Body of pancreas (tissue), 4 donors: ENCODE data around the gene CHPF2.

Experiments used
- CTCF ChIP-seq, 7 experiments: fragments of 450-650 bp in 4 of 7; fragments of 200-600 bp in 3 of 7; sonication (generic) in 3 of 7; IDR thresholded peaks; one replicate each; pipeline ENCODE4 v1.5.1; 2016 to 2019; ENCODE audit warnings: antibody characterized with exemption in 7 of 7
- POLR2A ChIP-seq, 3 donors: fragments of 450-650 bp; IDR thresholded peaks; one replicate each; pipeline ENCODE4 v1.6.1; 2016; ENCODE audit warnings: antibody characterized with exemption in 3 of 3, mild to moderate bottlenecking in 2 of 3

DNA sequence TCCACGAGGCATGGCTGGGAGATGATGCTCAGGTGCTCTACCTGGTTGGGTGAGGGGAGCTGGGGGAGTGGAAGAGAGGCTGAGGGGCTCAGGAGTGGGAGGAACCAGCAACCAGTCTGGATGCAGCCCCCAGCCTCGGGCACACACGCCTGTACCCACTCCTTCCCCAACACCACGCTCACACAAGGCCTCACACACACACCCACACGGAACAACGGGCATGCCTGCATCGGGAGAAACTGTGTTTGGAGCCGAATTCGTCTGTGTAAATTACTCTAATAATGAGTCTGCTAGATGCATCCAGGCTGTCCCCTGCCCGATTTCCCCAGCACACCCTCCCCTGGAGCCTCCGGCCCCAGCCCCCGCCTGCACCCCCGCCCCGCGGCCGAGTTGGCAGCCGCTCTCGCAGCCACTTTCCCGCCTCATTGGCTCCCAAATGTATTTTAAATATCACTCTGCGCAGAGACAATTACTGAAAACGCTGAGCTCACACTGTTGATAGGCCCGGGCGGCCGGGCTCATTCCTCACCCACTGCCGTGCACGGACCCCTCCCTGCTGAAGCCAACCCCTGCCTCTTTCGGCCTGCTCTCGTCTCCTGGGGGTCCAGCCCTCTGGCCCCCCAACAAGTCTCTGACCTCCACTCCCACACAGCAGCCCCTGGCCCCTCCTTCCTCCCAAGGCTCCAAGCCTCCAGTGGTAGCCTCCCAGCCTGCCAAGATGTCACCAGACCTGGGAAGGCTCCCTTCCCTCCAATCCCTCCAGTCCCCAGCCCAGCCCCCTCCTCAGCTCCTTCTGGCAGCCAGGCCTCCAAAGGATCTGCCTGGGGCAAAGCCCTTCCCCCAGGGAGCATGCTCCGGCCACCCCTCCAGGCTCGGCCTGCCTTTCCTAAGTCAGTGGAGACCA is 33.1 kb upstream of the CHPF2 start:
- TF ChIP-seq CTCF (IDR thresholded peaks at IDR 0.05): no peak
- TF ChIP-seq POLR2A (IDR thresholded peaks at IDR 0.05): no peak
